NB4 (cell line): ENCODE measurements around the gene SOS2.

Experiments
- CTCF ChIP-seq: IDR thresholded peaks from one replicate; pipeline ENCODE4 v1.5.1; 2012; ENCODE audit warnings: low read depth, low read length
- MAX ChIP-seq: IDR thresholded peaks from 2 replicates; pipeline ENCODE4 v1.6.1; 2011; ENCODE audit warnings: low read depth, low read length
- MYC ChIP-seq: IDR thresholded peaks from 2 replicates; pipeline ENCODE4 v1.6.1; 2011; ENCODE audit warnings: low read depth, low read length
- POLR2A ChIP-seq: IDR thresholded peaks from 2 replicates; pipeline ENCODE4 v1.6.1; 2011; ENCODE audit warnings: mild to moderate bottlenecking; ENCODE audit not compliant: insufficient read length; ENCODE audit errors: extremely low read depth

DNA sequence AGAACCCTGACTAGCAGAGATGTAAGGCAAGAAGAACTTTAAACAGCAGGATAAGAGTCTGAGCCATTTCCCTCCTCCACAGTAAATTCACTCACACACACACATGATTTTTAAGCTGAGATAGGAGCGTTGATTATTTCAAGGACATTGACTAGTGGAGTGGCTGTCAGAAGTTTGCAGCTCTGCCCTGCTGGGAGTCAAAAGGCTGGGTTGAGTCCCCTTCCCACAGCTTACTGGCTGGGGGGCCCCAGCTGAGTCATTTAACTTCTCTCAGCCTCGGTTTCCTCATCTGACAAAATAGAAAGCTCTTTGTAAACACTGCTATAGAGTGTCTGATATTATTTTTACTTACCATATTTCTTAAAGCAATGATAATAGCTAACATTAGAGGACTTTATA lies 143.3 kb downstream of the SOS2 start:
- TF ChIP-seq POLR2A = no peak
- TF ChIP-seq CTCF = no peak
- TF ChIP-seq MAX = no peak
- no peak for TF ChIP-seq MYC
